LNCaP clone FGC (cell line): ENCODE data around the gene ATCAY.

ENCODE experiments used
- DNase-seq: peaks from one replicate; pipeline ENCODE4 v3.0.0-alpha.2; 2011; ENCODE audit warnings: low read depth
- H3K4me3 ChIP-seq: 2 replicates; pipeline ENCODE4 v1.5.1; 2011; ENCODE audit warnings: mild to moderate bottlenecking, low read depth, low read length, control low read depth
- CTCF ChIP-seq: IDR thresholded peaks from 2 replicates; pipeline ENCODE4 v1.5.1; 2012; ENCODE audit warnings: mild to moderate bottlenecking; ENCODE audit not compliant: control insufficient read depth, insufficient read depth; ENCODE audit errors: extremely low read depth

ATCAY gene

GRCh38 chr19:3836887-3837286 lies 43.6 kb upstream of the ATCAY start:
- H3K4me3 ChIP-seq, result no peak overlapping the region
- no peak for TF ChIP-seq CTCF
- DNase-seq, result no peak

GRCh38 chr19:3837332-3837731 lies 43.2 kb upstream of the ATCAY start:
- no peak for TF ChIP-seq CTCF

GRCh38 chr19:3837922-3838321 lies 42.6 kb upstream of the ATCAY start:
- no peak for TF ChIP-seq CTCF
- H3K4me3 ChIP-seq, result no peak overlapping the region
- no peak for DNase-seq

More at GRCh38 chr19:3837332-3837731, 43.2 kb upstream of the ATCAY start:
- no peak for DNase-seq
- no peak overlapping the region for H3K4me3 ChIP-seq

- TF ChIP-seq CTCF, result no peak
- DNase-seq, result no peak
- H3K4me3 ChIP-seq, result no peak overlapping the region
These were observed 41.8 kb upstream of the ATCAY start for GRCh38 chr19:3838661-3839060.

GRCh38 chr19:3839941-3840340 lies 40.5 kb upstream of the ATCAY start:
- H3K4me3 ChIP-seq, result no peak overlapping the region
- no peak for TF ChIP-seq CTCF
- DNase-seq, result no peak

GRCh38 chr19:3840804-3841203 lies 39.7 kb upstream of the ATCAY start:
- no peak for TF ChIP-seq CTCF
- no peak for DNase-seq
- no peak overlapping the region for H3K4me3 ChIP-seq

GRCh38 chr19:3842948-3843347 lies 37.5 kb upstream of the ATCAY start:
- no peak for TF ChIP-seq CTCF
- DNase-seq, result no peak
- H3K4me3 ChIP-seq, result no peak overlapping the region
